ENCODE data around the gene IFNA14. TPM values are rescaled to one million over a fixed set of nuclear protein-coding genes. Genes with fewer than 3 reads are reported as not detected.

IFNA14 gene
- total RNA-seq: not detected
- polyA plus RNA-seq: not detected

DNA sequence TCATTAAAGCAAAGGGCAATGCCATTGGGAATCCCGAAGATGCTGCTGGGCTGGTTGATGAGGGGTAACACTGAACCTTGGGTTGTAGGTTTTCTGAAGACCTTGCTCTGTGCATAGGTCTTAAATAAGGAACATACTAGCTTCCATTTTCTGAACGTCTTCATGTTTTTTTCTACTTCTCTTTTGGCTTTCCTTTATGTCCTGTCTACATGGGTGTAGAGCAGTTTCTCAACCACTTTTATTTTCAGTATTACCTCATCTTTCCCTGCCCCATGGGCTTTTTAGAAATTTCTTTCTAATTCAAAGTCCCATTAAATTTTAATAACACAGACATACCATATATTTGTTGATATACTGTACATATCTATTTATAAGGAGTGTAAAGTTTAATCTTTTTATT lies at the start of gene IFNA14:
TSS of gene IFNA14 (minus strand) at position 95 of the 400 bp plus-strand sequence. CDS start at position 25, 70 bp downstream.
- Histone ChIP-seq H3K9me3 (no peaks in the 10 kb centered on the region), H3K36me3 (no peaks in the 10 kb centered on the region), H3K27ac (no peak within 1 kb of the TSS), H3K27me3 (no peaks in the 10 kb centered on the region), H3K4me3 (no peak within 1 kb of the TSS), H3K4me1 (no peaks in the 10 kb centered on the region)
- intact Hi-C loops (cut with DNase I): loop anchor here (5.0 kb wide), 1 partner anchor 547 kb away; no protein-coding TSS in a partner anchor
- WGBS, 2 donors: 73 to 77% methylated on average over 2 of the region's 2 CpGs
- DNase-seq: no peak
- TF ChIP-seq, protein P1, sequence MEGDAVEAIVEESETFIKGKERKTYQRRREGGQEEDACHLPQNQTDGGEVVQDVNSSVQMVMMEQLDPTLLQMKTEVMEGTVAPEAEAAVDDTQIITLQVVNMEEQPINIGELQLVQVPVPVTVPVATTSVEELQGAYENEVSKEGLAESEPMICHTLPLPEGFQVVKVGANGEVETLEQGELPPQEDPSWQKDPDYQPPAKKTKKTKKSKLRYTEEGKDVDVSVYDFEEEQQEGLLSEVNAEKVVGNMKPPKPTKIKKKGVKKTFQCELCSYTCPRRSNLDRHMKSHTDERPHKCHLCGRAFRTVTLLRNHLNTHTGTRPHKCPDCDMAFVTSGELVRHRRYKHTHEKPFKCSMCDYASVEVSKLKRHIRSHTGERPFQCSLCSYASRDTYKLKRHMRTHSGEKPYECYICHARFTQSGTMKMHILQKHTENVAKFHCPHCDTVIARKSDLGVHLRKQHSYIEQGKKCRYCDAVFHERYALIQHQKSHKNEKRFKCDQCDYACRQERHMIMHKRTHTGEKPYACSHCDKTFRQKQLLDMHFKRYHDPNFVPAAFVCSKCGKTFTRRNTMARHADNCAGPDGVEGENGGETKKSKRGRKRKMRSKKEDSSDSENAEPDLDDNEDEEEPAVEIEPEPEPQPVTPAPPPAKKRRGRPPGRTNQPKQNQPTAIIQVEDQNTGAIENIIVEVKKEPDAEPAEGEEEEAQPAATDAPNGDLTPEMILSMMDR (IDR thresholded peaks at IDR 0.05): no peak
- TF ChIP-seq POLR2A (IDR thresholded peaks at IDR 0.05): no peak
- no peak for TF ChIP-seq EP300 (IDR thresholded peaks at IDR 0.05)
- TF ChIP-seq POLR2AphosphoS5 (IDR thresholded peaks at IDR 0.05): no peak

DNA sequence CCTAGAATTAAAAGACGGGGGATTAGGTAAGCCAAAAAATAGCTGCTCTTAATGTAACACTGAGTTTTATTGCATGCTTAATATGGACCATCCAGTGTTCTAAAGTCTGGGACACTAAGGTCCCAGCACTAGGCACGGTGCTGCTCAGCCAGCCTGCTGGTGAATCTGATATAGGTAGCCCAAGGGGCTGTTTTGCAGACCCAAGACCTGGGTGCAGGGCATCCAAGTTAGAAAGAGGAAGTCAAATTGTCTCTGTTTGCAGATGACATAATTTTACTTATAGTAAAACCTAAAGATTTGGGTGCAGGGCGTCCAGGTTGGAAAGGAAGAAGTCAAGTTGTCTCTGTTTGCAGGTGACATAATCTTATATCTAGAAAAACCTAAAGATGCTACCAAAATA lies 47.5 kb upstream of the IFNA14 start:
- H3K9me3 ChIP-seq: no peaks in the 10 kb centered on the region
- no peak for DNase-seq
- no peaks in the 10 kb centered on the region for H3K4me1 ChIP-seq
- intact Hi-C loops (cut with DNase I): no loop called here
- H3K4me3 ChIP-seq: no peak overlapping the region
- H3K27me3 ChIP-seq: no peaks in the 10 kb centered on the region
- no peak overlapping the region for H3K27ac ChIP-seq
- 64 to 72% methylated on average over 3 of the region's 3 CpGs for WGBS, 2 donors
- H3K36me3 ChIP-seq: no peaks in the 10 kb centered on the region
- no peak for TF ChIP-seq POLR2AphosphoS5 (IDR thresholded peaks at IDR 0.05)
- TF ChIP-seq POLR2A (IDR thresholded peaks at IDR 0.05): no peak
- no peak for TF ChIP-seq EP300 (IDR thresholded peaks at IDR 0.05)
- TF ChIP-seq, protein P1 (IDR thresholded peaks at IDR 0.05): no peak

DNA sequence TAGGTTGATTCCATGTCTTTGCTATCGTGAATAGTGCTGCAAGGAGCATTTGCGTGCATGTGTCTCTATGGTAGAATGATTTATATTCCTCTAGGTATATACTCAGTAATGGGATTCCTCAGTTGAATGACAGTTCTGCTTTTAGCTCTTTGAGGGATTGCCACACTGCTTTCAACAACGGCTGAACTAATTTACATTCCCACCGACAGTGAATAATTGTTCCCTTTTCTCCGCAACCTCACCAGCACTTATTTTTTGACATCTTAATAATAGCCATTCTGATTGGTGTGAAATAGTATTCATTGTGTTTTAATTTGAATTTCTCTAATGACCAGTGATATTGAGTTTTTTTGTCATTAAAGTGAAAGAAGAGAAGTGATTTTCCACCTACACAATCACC lies 46.9 kb upstream of the IFNA14 start:
- H3K36me3 ChIP-seq: no peaks in the 10 kb centered on the region
- DNase-seq: no peak
- WGBS, 2 donors: 81 to 89% methylated on average over 5 of the region's 5 CpGs
- H3K27ac ChIP-seq: no peak overlapping the region
- TF ChIP-seq POLR2A (IDR thresholded peaks at IDR 0.05): no peak
- no peaks in the 10 kb centered on the region for H3K9me3 ChIP-seq
- intact Hi-C loops (cut with DNase I): no loop called here
- H3K4me3 ChIP-seq: no peak overlapping the region
- H3K4me1 ChIP-seq: no peaks in the 10 kb centered on the region
- no peaks in the 10 kb centered on the region for H3K27me3 ChIP-seq

DNA sequence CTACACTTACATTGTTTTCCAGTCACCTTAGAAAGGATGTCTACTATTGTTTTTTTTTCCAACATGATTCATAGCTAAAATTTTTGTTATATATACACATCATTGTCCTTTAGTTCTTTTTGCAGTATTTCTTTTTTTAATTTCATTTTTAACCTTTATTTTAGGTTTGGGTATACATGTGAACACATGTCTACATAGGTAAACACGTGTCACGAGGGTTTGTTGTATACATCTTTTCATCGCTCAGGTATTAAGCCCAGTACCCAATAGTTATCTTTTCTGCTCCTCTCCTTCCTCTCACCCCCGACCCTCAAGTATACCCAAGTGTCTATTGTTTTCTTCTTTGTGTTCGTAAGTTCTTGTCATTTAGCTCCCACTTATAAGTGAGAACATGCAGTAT lies 46.3 kb upstream of the IFNA14 start:
- Histone ChIP-seq H3K4me3 (no peak overlapping the region), H3K27ac (no peak overlapping the region), H3K9me3 (no peaks in the 10 kb centered on the region), H3K4me1 (no peaks in the 10 kb centered on the region), H3K36me3 (no peaks in the 10 kb centered on the region), H3K27me3 (no peaks in the 10 kb centered on the region)
- intact Hi-C loops (cut with DNase I): no loop called here
- TF ChIP-seq, protein P1 (IDR thresholded peaks at IDR 0.05): no peak
- no peak for TF ChIP-seq POLR2A (IDR thresholded peaks at IDR 0.05)
- no peak for TF ChIP-seq POLR2AphosphoS5 (IDR thresholded peaks at IDR 0.05)
- TF ChIP-seq EP300 (IDR thresholded peaks at IDR 0.05): no peak
- no peak for DNase-seq
- WGBS, 2 donors: 93 to 95% methylated on average over 5 of the region's 5 CpGs

DNA sequence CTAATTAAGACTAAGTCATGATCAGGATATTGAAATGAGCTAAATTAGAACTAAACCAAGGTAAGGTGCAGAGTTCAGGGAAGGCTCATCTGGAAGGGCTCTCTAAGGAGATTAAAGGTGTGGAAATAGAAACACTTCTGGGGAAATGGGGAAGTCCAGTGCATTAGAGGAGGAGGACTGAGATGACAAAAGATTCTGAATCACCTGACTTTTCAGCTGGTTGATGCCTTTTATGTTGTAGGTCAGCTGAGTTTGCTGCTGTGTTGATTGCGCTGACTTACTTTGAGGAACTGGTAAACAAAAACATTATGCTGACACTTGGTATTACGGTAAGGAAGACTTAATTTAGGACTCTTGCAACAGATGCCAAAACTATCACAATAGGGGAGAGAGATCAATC lies 41.5 kb upstream of the IFNA14 start:
- TF ChIP-seq POLR2A (IDR thresholded peaks at IDR 0.05): no peak
- no peak for TF ChIP-seq EP300 (IDR thresholded peaks at IDR 0.05)
- TF ChIP-seq, protein P1 (IDR thresholded peaks at IDR 0.05): no peak
- TF ChIP-seq POLR2AphosphoS5 (IDR thresholded peaks at IDR 0.05): no peak

More for the DNA sequence above, 41.5 kb upstream of the IFNA14 start:
- Histone ChIP-seq H3K36me3 (no peaks in the 10 kb centered on the region), H3K4me1 (no peaks in the 10 kb centered on the region), H3K27me3 (no peaks in the 10 kb centered on the region), H3K27ac (no peak overlapping the region), H3K9me3 (no peaks in the 10 kb centered on the region), H3K4me3 (no peak overlapping the region)
- 70 to 73% methylated on average over 2 of the region's 2 CpGs for WGBS, 2 donors
- intact Hi-C loops (cut with DNase I): no loop called here
- DNase-seq: no peak
